HG03139 (cell line): Measurements from ENCODE around the gene ELOB.

Source experiments
- ATAC-seq: cut with Tn5 transposase; IDR thresholded peaks from one replicate; pipeline ENCODE4 v1.9.1; 2021; ENCODE audit not compliant: unreplicated experiment

The ELOB gene

GRCh38 chr16:2769100-2769529 lies 8.0 kb downstream of the ELOB start:
- ATAC-seq, result no peak

- no peak for ATAC-seq
These were observed 8.5 kb downstream of the ELOB start for GRCh38 chr16:2768403-2769089.

GRCh38 chr16:2767891-2768290 lies 9.2 kb downstream of the ELOB start:
- no peak for ATAC-seq

- no peak for ATAC-seq
These were observed 9.8 kb downstream of the ELOB start for GRCh38 chr16:2767140-2767731.

GRCh38 chr16:2766430-2767139 lies 10.5 kb downstream of the ELOB start:
- ATAC-seq, result no peak

- no peak for ATAC-seq
These were observed 11.3 kb downstream of the ELOB start for GRCh38 chr16:2765462-2766404.

GRCh38 chr16:2764718-2765117 lies 12.4 kb downstream of the ELOB start:
- ATAC-seq, result no peak

- no peak for ATAC-seq
These were observed 13.9 kb downstream of the ELOB start for GRCh38 chr16:2763173-2763572.

- ATAC-seq, result no peak
These were observed 14.4 kb downstream of the ELOB start for GRCh38 chr16:2762711-2763110.

- ATAC-seq, result no peak
These were observed 15.0 kb downstream of the ELOB start for GRCh38 chr16:2761886-2762583.

- no peak for ATAC-seq
These were observed 15.6 kb downstream of the ELOB start for GRCh38 chr16:2761472-2761871.

- no peak for ATAC-seq
These were observed 19.7 kb downstream of the ELOB start for GRCh38 chr16:2757344-2757743.

- no peak for ATAC-seq
These were observed 20.6 kb downstream of the ELOB start for GRCh38 chr16:2756288-2757015.

- ATAC-seq, result no peak
These were observed 21.9 kb downstream of the ELOB start for GRCh38 chr16:2755158-2755557.

GRCh38 chr16:2753733-2754020 lies 23.4 kb downstream of the ELOB start:
- no peak for ATAC-seq

- ATAC-seq, result peak; percentile 26
These were observed 24.0 kb downstream of the ELOB start for GRCh38 chr16:2752850-2753732.

- ATAC-seq, result peak; percentile 73
These were observed 24.8 kb downstream of the ELOB start, which contains the start of gene SRRM2 for GRCh38 chr16:2752035-2752849. Gene SRRM2, plus strand, starts transcription at chr16:2752638. Its CDS starts 3,727 bp downstream, at chr16:2756365.

- peak; percentile 26 for ATAC-seq
These were observed 25.5 kb downstream of the ELOB start for GRCh38 chr16:2751577-2752034.
